Hippocampal formation (tissue), 2 donors: ENCODE results near the gene FGL2.
A peak's percentile ranks its signal among the peaks of the same experiment; 100 is the strongest.
"Not testable (repeated sequence)": the region's sequence is repeated elsewhere in the genome, so short reads cannot be mapped to it uniquely, and the experiment has no call there.

Source experiments
- DNase-seq, 2 donors: peaks; one replicate each; lab custom pipeline; 2025; lab: John Stamatoyannopoulos, UW

Gene FGL2

GRCh38 chr7:77216181-77216845 is 16.7 kb upstream of the FGL2 start:
- no peak for DNase-seq

GRCh38 chr7:77209479-77210139 is 10.0 kb upstream of the FGL2 start:
- DNase-seq: no peak

- no peak for DNase-seq
Measured at GRCh38 chr7:77208416-77208815, 8.8 kb upstream of the FGL2 start.

- DNase-seq: no peak
Measured at GRCh38 chr7:77205706-77206105, 6.1 kb upstream of the FGL2 start.

- no peak for DNase-seq
Measured at GRCh38 chr7:77202481-77202976, 2.9 kb upstream of the FGL2 start.

- no peak for DNase-seq
Measured at GRCh38 chr7:77200542-77200941, 923 bp upstream of the FGL2 start.

- DNase-seq: no peak
Measured at GRCh38 chr7:77197141-77197540, 2.5 kb downstream of the FGL2 start.

GRCh38 chr7:77188731-77189437 is 10.7 kb downstream of the FGL2 start:
- peak in 1 of 2 donors; percentile 4 for DNase-seq

GRCh38 chr7:77185866-77186265 is 13.8 kb downstream of the FGL2 start:
- DNase-seq: no peak

- no peak for DNase-seq
Measured at GRCh38 chr7:77184990-77185389, 14.6 kb downstream of the FGL2 start.

- DNase-seq: no peak
Measured at GRCh38 chr7:77184463-77184862, 15.2 kb downstream of the FGL2 start.

GRCh38 chr7:77182261-77182660 is 17.4 kb downstream of the FGL2 start:
- no peak for DNase-seq

GRCh38 chr7:77181734-77182133 is 17.9 kb downstream of the FGL2 start:
- no peak for DNase-seq

- no peak for DNase-seq
Measured at GRCh38 chr7:77181015-77181595, 18.5 kb downstream of the FGL2 start.

GRCh38 chr7:77178024-77178423 is 21.6 kb downstream of the FGL2 start:
- not testable (repeated sequence) for DNase-seq

- DNase-seq: not testable (repeated sequence)
Measured at GRCh38 chr7:77177321-77177904, 22.2 kb downstream of the FGL2 start.

GRCh38 chr7:77175274-77175800 is 24.3 kb downstream of the FGL2 start:
- DNase-seq: not testable (repeated sequence)

GRCh38 chr7:77174418-77174817 is 25.2 kb downstream of the FGL2 start:
- DNase-seq: not testable (repeated sequence)

- DNase-seq: not testable (repeated sequence)
Measured at GRCh38 chr7:77172437-77173172, 27.0 kb downstream of the FGL2 start.

- not testable (repeated sequence) for DNase-seq
Measured at GRCh38 chr7:77171073-77171472, 28.5 kb downstream of the FGL2 start.

- DNase-seq: no peak
Measured at GRCh38 chr7:77157446-77157845, 42.2 kb downstream of the FGL2 start.
